Trophoblast cell (in vitro differentiated cells and primary cell): ENCODE measurements around the gene TSEN2.

Experiments used
- DNase-seq, 2 donors: peaks; one replicate each; pipeline ENCODE4 v3.0.0-alpha.2; 2016
- H2AFZ ChIP-seq: 2 replicates; pipeline ENCODE4 v1.6.1; 2013; ENCODE audit warnings: low read length, moderate library complexity, mild to moderate bottlenecking; ENCODE audit not compliant: insufficient read depth, poor library complexity
- H2AK5ac ChIP-seq: 2 replicates; pipeline ENCODE4 v1.6.1; 2013; ENCODE audit warnings: mild to moderate bottlenecking, low read length
- H2BK120ac ChIP-seq: 2 replicates; pipeline ENCODE4 v1.6.1; 2013; ENCODE audit warnings: low read length, mild to moderate bottlenecking, moderate library complexity; ENCODE audit not compliant: insufficient read depth, poor library complexity
- H2BK12ac ChIP-seq: 2 replicates; pipeline ENCODE4 v1.6.1; 2013; ENCODE audit warnings: mild to moderate bottlenecking, low read length, moderate library complexity
- H2BK5ac ChIP-seq: 2 replicates; pipeline ENCODE4 v1.6.1; 2013; ENCODE audit warnings: low read length, low read depth, moderate library complexity, mild to moderate bottlenecking; ENCODE audit not compliant: poor library complexity
- H3K14ac ChIP-seq: 2 replicates; pipeline ENCODE4 v1.6.1; 2013; ENCODE audit warnings: mild to moderate bottlenecking, low read length
- H3K18ac ChIP-seq: 2 replicates; pipeline ENCODE4 v1.6.1; 2013; ENCODE audit warnings: mild to moderate bottlenecking, low read length
- H3K23ac ChIP-seq: 2 replicates; pipeline ENCODE4 v1.6.1; 2013; ENCODE audit warnings: low read length
- H3K27ac ChIP-seq: 2 replicates; pipeline ENCODE4 v1.5.1; 2013; ENCODE audit warnings: low read depth, mild to moderate bottlenecking, inconsistent platforms, low read length, moderate library complexity
- H3K27me3 ChIP-seq: 2 replicates; pipeline ENCODE4 v1.6.1; 2013; ENCODE audit warnings: inconsistent platforms, mild to moderate bottlenecking, low read length, moderate library complexity; ENCODE audit not compliant: insufficient read depth
- H3K36me3 ChIP-seq, 2 experiments: 1 replicate in 1 of 2; 2 replicates in 1 of 2; pipeline ENCODE4 v1.6.1; 2013; ENCODE audit warnings: low read length in 2 of 2, mild to moderate bottlenecking in 2 of 2, moderate library complexity in 1 of 2; ENCODE audit not compliant: insufficient read depth in 2 of 2, control insufficient read depth in 1 of 2
- H3K4ac ChIP-seq: 2 replicates; pipeline ENCODE4 v1.6.1; 2013; ENCODE audit warnings: low read depth, mild to moderate bottlenecking, low read length, moderate library complexity
- H3K4me1 ChIP-seq, 2 experiments: 1 replicate in 1 of 2; 2 replicates in 1 of 2; pipeline ENCODE4 v1.6.1; 2013; ENCODE audit warnings: low read length in 2 of 2, mild to moderate bottlenecking in 2 of 2, moderate library complexity in 1 of 2; ENCODE audit not compliant: insufficient read depth in 2 of 2, control insufficient read depth in 1 of 2
- H3K4me2 ChIP-seq: 2 replicates; pipeline ENCODE4 v1.6.1; 2013; ENCODE audit warnings: inconsistent platforms, mild to moderate bottlenecking, low read length, moderate library complexity
- H3K4me3 ChIP-seq: 2 replicates; pipeline ENCODE4 v1.5.1; 2013; ENCODE audit warnings: mild to moderate bottlenecking, low read depth, low read length, inconsistent platforms
- H3K79me1 ChIP-seq: one replicate; pipeline ENCODE4 v1.6.1; 2013; ENCODE audit warnings: low read length
- H3K79me2 ChIP-seq: 2 replicates; pipeline ENCODE4 v1.6.1; 2013; ENCODE audit warnings: low read length, mild to moderate bottlenecking; ENCODE audit not compliant: control insufficient read depth, insufficient read depth, poor library complexity
- H3K9ac ChIP-seq: 2 replicates; pipeline ENCODE4 v1.6.1; 2013; ENCODE audit warnings: mild to moderate bottlenecking, low read length
- H3K9me3 ChIP-seq: 2 replicates; pipeline ENCODE4 v1.6.1; 2013; ENCODE audit warnings: low read depth, mild to moderate bottlenecking, control low read depth, inconsistent platforms, low read length; ENCODE audit not compliant: insufficient read depth
- H4K12ac ChIP-seq: 2 replicates; pipeline ENCODE4 v1.6.1; 2013; ENCODE audit warnings: low read depth, mild to moderate bottlenecking, low read length, moderate library complexity
- H4K8ac ChIP-seq: 2 replicates; pipeline ENCODE4 v1.6.1; 2013; ENCODE audit warnings: low read depth, mild to moderate bottlenecking, low read length, moderate library complexity
- H4K91ac ChIP-seq: one replicate; pipeline ENCODE4 v1.6.1; 2013; ENCODE audit warnings: low read depth, mild to moderate bottlenecking, low read length, moderate library complexity
- WGBS: extraction: QIAGEN DNeasy Blood & Tissue Kit; methylation state at CpG from one replicate; pipeline ENCODE4 v1.1.7; 2013; ENCODE audit warnings: missing lambda C conversion rate; ENCODE audit not compliant: insufficient read length, insufficient coverage; ENCODE audit errors: extremely low coverage; 5-methylcytosine and 5-hydroxymethylcytosine counted together

Gene TSEN2

DNA sequence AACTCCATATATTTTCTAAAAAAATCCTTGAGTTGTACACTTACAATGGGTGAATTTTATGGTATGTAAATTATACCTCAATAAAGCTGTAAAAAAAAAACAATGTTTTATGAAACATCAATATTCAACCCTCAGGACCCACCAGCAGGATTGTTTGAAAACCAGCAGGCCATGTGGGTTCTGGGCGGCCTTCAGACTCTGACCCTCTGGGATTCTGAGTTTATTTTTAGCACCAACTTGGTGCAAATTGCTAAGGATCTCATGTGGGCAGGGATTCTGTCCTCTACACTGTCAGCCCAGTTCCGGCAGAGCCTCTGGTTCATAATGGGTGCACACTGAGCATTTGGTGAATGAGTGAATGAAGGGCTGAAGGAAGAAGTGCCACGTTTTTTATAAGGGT lies 24.2 kb upstream of the TSEN2 start:
- H3K4ac ChIP-seq = no peak overlapping the region
- no peak overlapping the region for H2BK120ac ChIP-seq
- H4K8ac ChIP-seq = no peak overlapping the region
- H2AFZ ChIP-seq = no peak overlapping the region
- no peak overlapping the region for H3K23ac ChIP-seq
- H3K9ac ChIP-seq = no peak overlapping the region
- peaks cover 2% of the 10 kb centered on the region for H3K79me1 ChIP-seq
- H3K27me3 ChIP-seq = no peaks in the 10 kb centered on the region
- H2BK12ac ChIP-seq = no peak overlapping the region
- H3K36me3 ChIP-seq = no peaks in the 10 kb centered on the region
- H3K27ac ChIP-seq = no peak overlapping the region
- no CpG with 5 or more reads among the region's 3 CpGs for WGBS
- no peak overlapping the region for H3K14ac ChIP-seq
- peak in 1 of 2 donors; percentile 48 for DNase-seq
- H3K4me1 ChIP-seq = peaks cover 0 to 7% of the 10 kb centered on the region in 2 experiments
- no peak overlapping the region for H4K91ac ChIP-seq
- no peaks in the 10 kb centered on the region for H3K79me2 ChIP-seq
- no peak overlapping the region for H2AK5ac ChIP-seq
- H4K12ac ChIP-seq = no peak overlapping the region
- H3K9me3 ChIP-seq = no peaks in the 10 kb centered on the region
- H3K4me3 ChIP-seq = no peak overlapping the region
- no peak overlapping the region for H3K18ac ChIP-seq
- H3K4me2 ChIP-seq = no peak overlapping the region
- no peak overlapping the region for H2BK5ac ChIP-seq

DNA sequence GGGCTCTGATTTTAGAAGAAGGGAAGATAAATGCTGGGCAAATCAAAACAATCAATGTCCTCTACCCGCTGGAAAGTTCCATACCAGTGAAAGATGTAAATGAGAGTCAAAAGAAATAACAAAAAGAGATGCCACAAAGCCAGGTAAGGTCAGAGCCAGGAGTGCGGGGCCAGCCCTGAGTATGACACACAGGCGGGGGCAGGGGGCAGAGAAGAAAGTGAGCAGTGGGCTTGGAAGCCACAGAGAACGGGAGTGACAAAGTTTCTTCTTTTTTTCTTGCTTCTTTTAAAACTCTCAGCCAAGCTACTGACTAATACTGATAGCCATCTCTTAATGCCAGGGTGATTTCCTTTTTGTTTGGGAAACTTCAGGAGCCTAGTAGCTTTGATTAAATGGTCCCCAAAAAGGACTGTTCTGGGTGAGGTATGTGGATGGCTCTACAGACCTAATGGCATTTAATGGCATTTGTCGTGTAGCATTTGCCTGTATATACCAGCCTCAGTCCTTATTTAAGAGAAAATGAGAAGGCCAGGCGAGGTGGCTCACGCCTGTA lies 23.1 kb upstream of the TSEN2 start:
- H3K27ac ChIP-seq = no peak overlapping the region
- H3K27me3 ChIP-seq = no peaks in the 10 kb centered on the region
- no peak overlapping the region for H2AFZ ChIP-seq
- H2AK5ac ChIP-seq = no peak overlapping the region
- no peak overlapping the region for H2BK5ac ChIP-seq
- no peak overlapping the region for H3K14ac ChIP-seq
- H2BK12ac ChIP-seq = no peak overlapping the region
- H4K91ac ChIP-seq = no peak overlapping the region
- H3K18ac ChIP-seq = no peak overlapping the region
- H3K23ac ChIP-seq = no peak overlapping the region
- H3K36me3 ChIP-seq = no peaks in the 10 kb centered on the region
- no peak overlapping the region for H4K12ac ChIP-seq
- no peak overlapping the region for H4K8ac ChIP-seq
- no peak overlapping the region for H2BK120ac ChIP-seq
- peaks cover 0 to 10% of the 10 kb centered on the region in 2 experiments for H3K4me1 ChIP-seq
- H3K9ac ChIP-seq = no peak overlapping the region
- no peak overlapping the region for H3K4ac ChIP-seq
- H3K79me2 ChIP-seq = no peaks in the 10 kb centered on the region
- no peaks in the 10 kb centered on the region for H3K9me3 ChIP-seq
- WGBS = no CpG with 5 or more reads among the region's 7 CpGs
- H3K4me2 ChIP-seq = no peak overlapping the region
- no peak overlapping the region for H3K4me3 ChIP-seq
- peak in 1 of 2 donors; percentile 37 for DNase-seq
- peaks cover 4% of the 10 kb centered on the region for H3K79me1 ChIP-seq

DNA sequence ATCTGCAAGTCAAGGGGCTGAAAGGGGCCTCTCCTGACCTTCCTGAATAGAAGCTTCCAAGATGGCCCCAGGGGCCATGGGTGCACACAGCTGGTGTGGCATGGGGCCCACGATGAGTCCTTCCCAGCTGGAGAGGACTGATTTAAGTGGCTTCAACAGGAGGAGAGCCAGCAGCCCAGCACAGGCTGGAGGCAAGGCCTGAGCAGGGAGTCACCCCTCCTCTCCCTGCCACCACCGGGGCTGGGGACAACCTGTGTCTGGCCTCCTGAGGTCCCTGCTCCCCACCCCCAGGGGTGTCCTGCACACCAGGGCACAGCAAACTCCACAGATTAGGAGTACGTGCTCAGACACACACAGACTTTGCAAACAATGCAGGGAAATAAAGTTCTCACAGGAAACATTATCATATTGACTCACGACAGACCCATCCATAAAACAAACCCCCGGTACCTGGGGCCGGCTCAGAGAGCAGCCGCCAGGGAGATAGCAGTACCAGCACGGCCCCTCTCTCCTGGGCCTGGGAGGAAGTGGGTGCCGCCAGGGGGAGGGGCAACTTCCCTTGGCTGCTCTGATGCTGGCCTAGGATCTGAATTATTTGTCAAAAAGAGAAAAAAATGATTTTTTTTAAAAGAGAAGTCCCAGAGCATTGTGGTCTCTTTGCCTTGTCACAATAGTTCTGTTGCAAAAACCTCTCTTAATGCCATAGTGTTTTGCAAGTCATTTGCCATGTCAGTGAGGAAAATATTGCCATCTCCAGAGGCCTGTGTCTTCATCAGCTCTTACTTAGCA lies 21.9 kb upstream of the TSEN2 start:
- H4K91ac ChIP-seq = no peak overlapping the region
- H3K9me3 ChIP-seq = no peaks in the 10 kb centered on the region
- H3K18ac ChIP-seq = no peak overlapping the region
- H2AFZ ChIP-seq = no peak overlapping the region
- H3K4ac ChIP-seq = no peak overlapping the region
- no peak overlapping the region for H3K4me3 ChIP-seq
- H4K12ac ChIP-seq = no peak overlapping the region
- peak in 1 of 2 donors; percentile 59 for DNase-seq
- H2BK5ac ChIP-seq = no peak overlapping the region
- H3K27me3 ChIP-seq = no peaks in the 10 kb centered on the region
- no peak overlapping the region for H2BK120ac ChIP-seq
- no peak overlapping the region for H4K8ac ChIP-seq
- H3K27ac ChIP-seq = no peak overlapping the region
- H3K4me1 ChIP-seq = peaks cover 0 to 11% of the 10 kb centered on the region in 2 experiments
- H3K36me3 ChIP-seq = no peaks in the 10 kb centered on the region
- no CpG with 5 or more reads among the region's 9 CpGs for WGBS
- no peak overlapping the region for H3K14ac ChIP-seq
- H2BK12ac ChIP-seq = no peak overlapping the region
- H3K79me1 ChIP-seq = peaks cover 4% of the 10 kb centered on the region
- no peak overlapping the region for H3K4me2 ChIP-seq
- H3K79me2 ChIP-seq = no peaks in the 10 kb centered on the region
- no peak overlapping the region for H2AK5ac ChIP-seq
- H3K23ac ChIP-seq = no peak overlapping the region
- H3K9ac ChIP-seq = no peak overlapping the region

DNA sequence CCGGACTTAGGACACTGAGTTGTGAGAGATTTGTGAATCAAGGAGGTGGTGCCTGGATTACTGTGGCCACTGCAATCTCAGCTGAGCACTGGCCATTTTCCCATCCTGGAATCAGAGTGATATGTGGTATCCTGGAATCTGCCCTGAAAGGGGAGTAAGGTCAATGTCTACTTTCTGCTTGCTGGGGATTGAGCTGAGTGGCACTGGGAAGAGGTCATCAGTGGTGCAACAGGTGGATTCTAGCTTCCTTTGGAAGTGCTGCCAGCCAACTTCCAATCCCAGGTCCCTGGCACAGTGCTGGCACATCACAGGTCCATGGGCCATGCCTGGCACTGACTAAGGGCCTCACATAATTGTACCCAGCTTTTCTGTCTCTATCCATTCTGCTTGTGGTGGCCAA lies 20.6 kb upstream of the TSEN2 start:
- H3K36me3 ChIP-seq = no peaks in the 10 kb centered on the region
- no peak overlapping the region for H4K8ac ChIP-seq
- H2BK12ac ChIP-seq = peak overlapping the region; percentile 56
- H4K12ac ChIP-seq = no peak overlapping the region
- DNase-seq = no peak
- H3K9ac ChIP-seq = no peak overlapping the region
- H3K9me3 ChIP-seq = no peaks in the 10 kb centered on the region
- H3K27ac ChIP-seq = no peak overlapping the region
- H2AK5ac ChIP-seq = no peak overlapping the region
- no peaks in the 10 kb centered on the region for H3K79me2 ChIP-seq
- no peak overlapping the region for H2BK5ac ChIP-seq
- H3K18ac ChIP-seq = no peak overlapping the region
- no peak overlapping the region for H2AFZ ChIP-seq
- H3K79me1 ChIP-seq = peaks cover 8% of the 10 kb centered on the region
- H3K4me2 ChIP-seq = no peak overlapping the region
- no peaks in the 10 kb centered on the region for H3K27me3 ChIP-seq
- no peak overlapping the region for H4K91ac ChIP-seq
- H3K4me1 ChIP-seq = peaks cover 0 to 11% of the 10 kb centered on the region in 2 experiments
- peak overlapping the region; percentile 3 for H3K4me3 ChIP-seq
- H2BK120ac ChIP-seq = no peak overlapping the region
- no CpG with 5 or more reads among the region's 1 CpG for WGBS
- peak overlapping the region; percentile 2 for H3K14ac ChIP-seq
- H3K23ac ChIP-seq = no peak overlapping the region
- H3K4ac ChIP-seq = no peak overlapping the region
